Endothelial cell of umbilical vein (primary cell): ENCODE results near the gene TULP4. TPM values are rescaled to one million over a fixed set of nuclear protein-coding genes. Genes with fewer than 3 reads are reported as not detected.

ENCODE experiments used
- BruUV-seq: library from RNA; stranded (reverse); fragments of 400-500 nt; replicated peaks from 2 replicates; lab custom pipeline; 2021; lab: Mats Ljungman, UMichigan
- CTCF ChIA-PET: fragments of 300-600, 350-600 bp; sonication (Branson Sonifier 250); formaldehyde crosslinking; loops from one replicate; lab custom pipeline; 2021; ENCODE audit warnings: antibody characterized with exemption, inconsistent platforms; lab: Charles Lee
- POLR2A ChIA-PET: fragments of 300-600, 350-600 bp; sonication (Branson Sonifier 250); formaldehyde crosslinking; loops from one replicate; lab custom pipeline; 2021; ENCODE audit warnings: antibody characterized with exemption, inconsistent platforms; lab: Charles Lee
- DNase-seq: peaks from one replicate; pipeline ENCODE4 v3.0.0-alpha.2; 2011; ENCODE audit warnings: low read depth, low spot score
- FAIRE-seq: peaks from 2 replicates; lab custom pipeline; 2011; peaks lifted over from hg19 to GRCh38; lab: Jason Lieb, UNC
- H2AFZ ChIP-seq: 2 replicates; pipeline ENCODE4 v1.6.0; 2012; ENCODE audit warnings: low read depth, low read length, control low read depth, inconsistent platforms
- H3K27ac ChIP-seq: 2 replicates; pipeline ENCODE4 v1.5.1; 2011; ENCODE audit warnings: low read depth, mild to moderate bottlenecking, control low read depth, low read length, moderate library complexity; ENCODE audit not compliant: insufficient read depth
- H3K27me3 ChIP-seq, 2 experiments: 2 replicates each; pipeline versions ENCODE4 v1.6.0 to v1.6.1; 2011; ENCODE audit warnings: low read length in 2 of 2, mixed read lengths in 1 of 2; ENCODE audit not compliant: control insufficient read depth in 2 of 2, insufficient read depth in 2 of 2
- H3K36me3 ChIP-seq, 2 experiments: 2 replicates in 1 of 2; 3 replicates in 1 of 2; pipeline ENCODE4 v1.5.1; 2011; ENCODE audit warnings: low read length in 2 of 2, mild to moderate bottlenecking in 1 of 2, moderate library complexity in 1 of 2; ENCODE audit not compliant: control insufficient read depth in 2 of 2, insufficient read depth in 2 of 2; ENCODE audit errors: extremely low read depth in 1 of 2
- H3K4me1 ChIP-seq: 3 replicates; pipeline ENCODE4 v1.5.1; 2011; ENCODE audit warnings: mild to moderate bottlenecking, low read length; ENCODE audit not compliant: control insufficient read depth, insufficient read depth; ENCODE audit errors: extremely low read depth
- H3K4me2 ChIP-seq: 2 replicates; pipeline ENCODE4 v1.6.1; 2011; ENCODE audit warnings: low read length, control low read depth, mixed read lengths; ENCODE audit not compliant: insufficient read depth
- H3K4me3 ChIP-seq, 3 experiments: fragments of 200-600 bp in 1 of 3; sonication (generic), shearing (Covaris generic) in 1 of 3; replicated peaks in 1 of 3; 2 replicates each; pipeline ENCODE4 v1.5.1; 2011 to 2016; ENCODE audit warnings: control low read depth in 3 of 3, low read length in 3 of 3, mild to moderate bottlenecking in 2 of 3, inconsistent platforms in 1 of 3, low read depth in 1 of 3, moderate library complexity in 1 of 3; ENCODE audit not compliant: insufficient read depth in 1 of 3
- H3K79me2 ChIP-seq: 2 replicates; pipeline ENCODE4 v1.6.0; 2012; ENCODE audit warnings: low read length, inconsistent platforms; ENCODE audit not compliant: control insufficient read depth, insufficient read depth
- H3K9ac ChIP-seq: replicated peaks from 2 replicates; pipeline ENCODE3; 2011; ENCODE audit warnings: low read length, control low read depth; ENCODE audit not compliant: insufficient read depth; ENCODE audit errors: extremely low read depth
- H3K9me1 ChIP-seq: replicated peaks from 3 replicates; pipeline ENCODE4 v1.6.0; 2011; ENCODE audit warnings: mild to moderate bottlenecking, low read length; ENCODE audit not compliant: control insufficient read depth, insufficient read depth; ENCODE audit errors: extremely low read depth
- H3K9me3 ChIP-seq: replicated peaks from 2 replicates; pipeline ENCODE4 v1.5.1; 2012; ENCODE audit warnings: low read length, inconsistent platforms; ENCODE audit not compliant: control insufficient read depth, insufficient read depth
- H4K20me1 ChIP-seq: replicated peaks from 2 replicates; pipeline ENCODE3; 2011; ENCODE audit warnings: mild to moderate bottlenecking, low read length; ENCODE audit not compliant: control insufficient read depth, insufficient read depth; ENCODE audit errors: extremely low read depth
- CTCF ChIP-seq, 2 donors: IDR thresholded peaks; 1 replicate in 1 of 2; 2 replicates in 1 of 2; pipeline ENCODE4 v1.5.1; 2011; ENCODE audit warnings: low read length in 2 of 2, mild to moderate bottlenecking in 2 of 2, moderate library complexity in 2 of 2, control low read depth in 1 of 2, inconsistent platforms in 1 of 2, low read depth in 1 of 2; ENCODE audit not compliant: insufficient read depth in 1 of 2; ENCODE audit errors: extremely low read depth in 1 of 2
- EZH2 ChIP-seq: IDR thresholded peaks from 2 replicates; pipeline ENCODE4 v1.6.1; 2012; ENCODE audit warnings: borderline replicate concordance, low read depth, mild to moderate bottlenecking, moderate library complexity, low read length, inconsistent platforms; ENCODE audit not compliant: severe bottlenecking
- FOS ChIP-seq: IDR thresholded peaks from 2 replicates; pipeline ENCODE4 v1.6.1; 2011; ENCODE audit warnings: mild to moderate bottlenecking, low read length, moderate library complexity, borderline replicate concordance; ENCODE audit not compliant: insufficient read depth
- GATA2 ChIP-seq: IDR thresholded peaks from 2 replicates; pipeline ENCODE4 v1.7.0; 2011; ENCODE audit warnings: low read depth, mild to moderate bottlenecking, moderate library complexity, mixed read lengths, low read length; ENCODE audit not compliant: insufficient read length, insufficient read depth
- JUN ChIP-seq: IDR thresholded peaks from 2 replicates; pipeline ENCODE4 v1.6.1; 2011; ENCODE audit warnings: borderline replicate concordance, low read depth; ENCODE audit not compliant: insufficient read length, insufficient read depth
- MAX ChIP-seq: IDR thresholded peaks from 2 replicates; pipeline ENCODE4 v1.6.1; 2011; ENCODE audit not compliant: insufficient read depth, insufficient read length
- MYC ChIP-seq: IDR thresholded peaks from one replicate; pipeline ENCODE4 v1.6.1; 2011; ENCODE audit warnings: mild to moderate bottlenecking, low read depth, low read length
- POLR2A ChIP-seq: IDR thresholded peaks from 2 replicates; pipeline ENCODE4 v1.6.1; 2012; ENCODE audit warnings: low read depth, mild to moderate bottlenecking, control low read depth, low read length
- POLR2AphosphoS5 ChIP-seq: IDR thresholded peaks from 2 replicates; pipeline ENCODE4 v1.6.1; 2012; ENCODE audit warnings: low read depth, mild to moderate bottlenecking, control low read depth, low read length, moderate library complexity; ENCODE audit not compliant: insufficient read depth
- dilution Hi-C: fragments of 300-500 bp; cut with MboI; formaldehyde crosslinking; loops from one replicate; pipeline ENCODE4 v1.15.0; 2019; ENCODE audit warnings: low sequenced_read_pairs; ENCODE audit not compliant: extremely low pct_ligation_motif_present
- intact Hi-C: fragments of 100-400 bp; cut with micrococcal nuclease; formaldehyde crosslinking; loops from one replicate; pipeline ENCODE4 v1.10.0; 2022
- polyA plus RNA-seq, 4 experiments: library from polyadenylated mRNA; depleted of rRNA in 3 of 4; stranded (reverse) in 3 of 4; unstranded in 1 of 4; fragments of >200 nt; gene quantifications; 2 replicates each; pipeline versions ENCODE4 v1.2.1 to v1.2.3, GENCODE V29; 2011 to 2012; ENCODE audit warnings: missing spikeins in 1 of 4
- total RNA-seq: library from RNA; stranded (reverse); gene quantifications from 2 replicates; pipeline ENCODE4 v1.2.3, GENCODE V29; 2021

Gene TULP4
- total and polyA plus RNA-seq, 2 donors (not counting 3 experiments of a cell fraction or from before 2014, with no cell fraction given), result 10.8 to 55.1 TPM

GRCh38 chr6:158500016-158500735, 187.9 kb downstream of the TULP4 start:
- no TSS peak for BruUV-seq
- intact Hi-C loops, result no loop called here
- Histone ChIP-seq H3K4me1 (no peaks in the 10 kb centered on the region), H3K9me3 (no peaks in the 10 kb centered on the region), H3K9me1 (no peaks in the 10 kb centered on the region), H3K79me2 (no peaks in the 10 kb centered on the region), H3K9ac (no peak overlapping the region), H4K20me1 (no peaks in the 10 kb centered on the region), H3K4me2 (no peak overlapping the region), H3K36me3 (peaks cover 3 to 15% of the 10 kb centered on the region in 2 experiments), H3K27ac (no peak overlapping the region), H2AFZ (no peak overlapping the region), H3K27me3 (no peaks in the 10 kb centered on the region), H3K4me3 (no peak overlapping the region)
- FAIRE-seq (no peak), DNase-seq (no peak)
- TF ChIP-seq EZH2 (no peak), POLR2A (no peak), FOS (no peak), POLR2AphosphoS5 (no peak), JUN (no peak), GATA2 (no peak), CTCF (IDR thresholded peaks at IDR 0.05; ENCODE audit: extremely low read depth in 1 of 2, insufficient read depth in 1 of 2, low read depth in 1 of 2, low read length in 2 of 2) (no peak), MYC (no peak), MAX (no peak)
- CTCF ChIA-PET, result interaction anchor here (0.7 to 4.0 kb wide), 4 partner anchors 10 to 286 kb away, joined by 3 to 12 read pairs (median 3); no protein-coding TSS in a partner anchor
- POLR2A ChIA-PET, result no interaction called here
- dilution Hi-C loops, result no loop called here
